GM19240 (cell line): ENCODE data around the gene SLC35F6.
"Not testable (repeated sequence)": the region's sequence is repeated elsewhere in the genome, so short reads cannot be mapped to it uniquely, and the experiment has no call there.

Source experiments
- DNase-seq: peaks from one replicate; pipeline ENCODE4 v3.0.0; 2011; ENCODE audit warnings: low spot score; ENCODE audit not compliant: insufficient read length

Gene SLC35F6

DNA sequence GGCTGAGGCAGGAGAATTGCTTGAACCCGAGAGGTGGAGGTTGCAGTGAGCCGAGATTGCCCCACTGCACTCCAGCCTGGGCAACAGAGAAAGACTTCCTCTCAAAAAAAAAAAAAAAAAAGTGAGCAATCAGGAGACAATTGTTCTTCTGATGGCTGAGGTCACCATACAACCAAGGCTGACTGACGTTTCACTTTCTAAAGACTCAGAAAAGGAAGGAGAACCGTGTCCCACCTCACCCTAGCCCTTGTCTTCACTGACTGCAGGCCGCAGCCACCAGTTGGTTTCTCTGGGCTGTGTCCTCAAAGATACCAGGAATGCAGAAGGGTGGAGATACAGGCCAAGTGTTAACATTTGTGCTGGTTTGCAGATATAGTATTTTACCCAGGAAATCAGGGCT, 7.7 kb upstream of the SLC35F6 start:
- DNase-seq: no peak

DNA sequence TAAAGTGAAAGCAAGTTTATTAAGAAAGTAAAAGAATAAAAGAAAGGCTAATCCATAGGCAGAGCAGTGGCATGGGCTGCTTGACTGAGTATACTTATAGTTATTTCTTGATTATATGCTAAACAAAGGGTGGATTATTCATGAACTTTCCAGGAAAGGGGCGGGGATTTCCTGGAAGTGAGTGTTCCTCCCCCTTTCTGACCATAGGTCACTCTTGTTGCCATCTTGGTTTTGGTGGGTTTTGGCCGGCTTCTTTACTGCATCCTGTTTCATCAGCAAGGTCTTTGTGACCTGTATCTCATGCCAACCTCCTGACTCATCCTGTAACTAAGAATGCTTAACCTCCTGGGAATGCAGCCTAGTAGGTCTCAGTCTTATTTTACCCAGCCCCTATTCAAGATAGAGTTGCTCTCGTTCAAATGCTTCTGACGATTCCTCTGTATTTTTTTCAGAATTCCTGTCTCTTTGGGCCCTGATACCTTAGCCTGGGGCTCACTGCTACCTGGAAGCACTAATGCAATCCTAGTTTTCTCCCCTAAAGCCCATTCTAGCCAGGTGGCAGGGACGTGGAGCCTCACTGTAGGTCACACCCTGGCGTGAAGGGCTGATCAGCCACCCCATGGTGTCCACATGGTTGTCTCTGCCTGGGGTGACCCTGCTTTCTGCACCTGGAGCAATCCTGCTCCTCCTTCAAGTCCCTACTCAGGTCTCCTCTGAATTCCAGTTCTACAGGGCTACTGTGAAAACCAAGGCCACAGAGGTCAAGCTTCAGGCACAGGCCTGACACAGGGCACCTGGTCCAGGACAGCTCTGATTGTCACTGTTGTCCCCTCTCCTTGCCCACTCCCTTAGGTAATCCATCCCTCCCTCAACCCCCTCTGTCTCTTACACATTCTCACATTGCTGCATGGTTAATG, 6.0 kb upstream of the SLC35F6 start:
- DNase-seq: no peak

DNA sequence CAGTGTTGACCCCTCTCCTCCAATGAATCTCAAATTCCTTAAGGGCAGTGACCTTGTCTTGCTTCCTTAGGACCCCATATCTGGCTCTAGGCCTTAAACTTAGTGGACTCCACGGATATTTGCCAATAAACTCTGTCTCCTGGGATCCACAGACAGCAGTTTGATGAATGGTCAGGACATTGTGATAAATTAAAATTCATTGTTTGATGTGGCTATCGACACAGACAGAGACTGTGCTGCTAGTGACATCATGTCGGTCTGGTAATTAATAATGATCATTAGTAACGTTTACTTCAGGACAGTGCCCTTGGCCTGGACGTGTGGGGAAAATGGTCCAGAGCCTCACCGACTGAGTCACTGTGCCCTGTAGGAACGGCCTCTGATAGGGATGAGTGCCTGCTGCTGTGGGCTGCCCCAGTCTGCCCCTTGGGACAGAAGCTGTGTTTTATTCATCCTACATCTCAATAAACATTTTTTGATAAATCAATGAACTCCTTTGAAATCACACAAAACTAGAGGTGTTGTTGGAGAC, 5.2 kb upstream of the SLC35F6 start:
- no peak for DNase-seq

DNA sequence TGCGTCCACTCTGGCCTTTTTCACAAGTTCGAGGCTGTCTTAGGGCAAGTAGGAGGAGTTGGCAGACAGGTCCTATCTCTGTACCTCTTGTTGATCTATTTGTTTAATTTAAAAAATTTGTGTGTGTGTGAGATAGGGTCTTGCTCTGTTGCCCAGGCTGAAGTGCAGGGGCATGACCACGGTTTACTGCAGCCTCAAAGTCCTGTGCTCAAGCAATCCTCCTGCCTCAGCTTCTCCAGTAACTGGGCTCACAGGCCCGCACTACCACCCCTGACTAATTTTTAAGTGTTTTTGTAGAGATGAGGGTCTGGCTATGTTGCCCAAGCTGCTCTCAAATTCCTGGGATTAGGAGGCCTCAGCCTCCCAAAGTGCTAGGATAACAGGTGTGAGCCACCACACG, 4.2 kb upstream of the SLC35F6 start:
- DNase-seq: no peak

DNA sequence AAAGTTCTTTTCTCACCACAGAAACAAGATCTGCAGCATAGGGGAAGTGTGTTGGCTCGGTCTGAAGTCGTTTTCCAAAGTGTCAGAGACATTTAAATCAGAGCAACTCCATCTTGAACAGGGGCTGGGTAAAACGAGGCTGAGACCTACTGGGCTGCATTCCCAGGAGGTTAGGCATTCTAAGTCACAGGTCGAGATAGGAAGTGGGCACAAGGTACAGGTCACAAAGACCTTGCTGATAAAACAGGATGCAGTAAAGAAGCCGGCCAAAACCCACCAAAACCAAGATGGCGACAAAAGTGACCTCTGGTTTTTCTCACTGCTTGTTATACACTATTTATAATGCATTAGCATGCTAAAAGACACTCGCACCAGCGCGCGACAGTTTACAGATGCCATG, 3.1 kb upstream of the SLC35F6 start:
- not testable (repeated sequence) for DNase-seq

DNA sequence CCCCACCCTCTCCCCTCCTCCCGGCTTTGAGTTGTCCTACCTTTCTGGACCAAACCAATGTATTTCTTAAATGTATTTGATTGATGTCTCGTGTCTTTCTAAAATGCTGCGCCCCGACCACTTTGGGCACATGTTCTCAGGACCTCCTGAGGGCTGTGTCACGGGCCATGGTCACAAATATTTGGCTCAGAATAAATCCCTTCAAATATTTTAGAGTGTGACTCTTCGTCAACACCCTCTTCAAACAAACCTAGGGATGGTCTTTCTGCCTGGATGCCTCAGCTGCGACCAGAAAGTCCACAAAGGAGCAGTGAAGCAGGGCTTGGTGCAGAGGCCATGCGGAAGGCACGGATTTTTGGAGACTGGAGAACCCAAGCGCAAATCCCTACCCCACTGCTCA, 1.1 kb upstream of the SLC35F6 start:
- no peak for DNase-seq

GRCh38 chr2:26764906-26765305, 822 bp downstream of the SLC35F6 start:
- DNase-seq: no peak

DNA sequence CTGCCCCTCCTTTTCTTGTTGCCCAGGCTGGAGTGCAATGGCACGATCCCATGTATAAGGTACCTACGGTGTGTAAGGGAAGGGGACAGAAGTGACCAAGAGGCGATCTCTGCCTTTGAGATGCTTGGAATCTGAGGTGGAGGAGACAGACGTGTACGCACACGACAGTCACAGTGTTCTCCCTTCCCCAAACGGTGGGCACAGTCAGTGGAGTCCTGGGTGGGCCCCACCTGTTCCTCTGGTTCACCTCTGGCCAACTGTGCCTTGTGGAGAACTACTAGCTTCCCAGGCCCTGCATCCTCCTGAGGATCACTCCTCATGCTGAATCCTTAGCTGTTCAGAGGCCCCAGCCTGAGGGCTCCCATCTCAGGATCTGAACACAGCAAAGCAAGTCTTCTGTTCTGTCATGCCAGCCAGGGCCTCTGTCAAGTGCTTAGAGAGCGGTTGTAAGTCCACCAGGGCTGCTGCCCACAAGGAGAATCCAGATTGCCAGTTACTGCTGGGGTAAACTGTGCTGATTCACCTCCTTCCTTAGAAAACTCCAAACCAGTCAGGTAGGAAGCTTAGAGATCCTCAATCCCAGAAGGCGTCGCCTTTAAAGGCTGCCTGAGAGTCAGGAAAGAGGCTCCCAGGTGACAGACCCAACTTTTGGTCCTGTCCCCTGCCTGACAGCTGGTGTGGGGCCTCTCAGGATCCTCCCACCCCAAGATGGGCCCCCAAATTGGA, 1.6 kb downstream of the SLC35F6 start:
- no peak for DNase-seq

- DNase-seq: no peak
These were observed 3.0 kb downstream of the SLC35F6 start for GRCh38 chr2:26767129-26767528.

GRCh38 chr2:26767894-26768487, 3.9 kb downstream of the SLC35F6 start:
- no peak for DNase-seq

DNA sequence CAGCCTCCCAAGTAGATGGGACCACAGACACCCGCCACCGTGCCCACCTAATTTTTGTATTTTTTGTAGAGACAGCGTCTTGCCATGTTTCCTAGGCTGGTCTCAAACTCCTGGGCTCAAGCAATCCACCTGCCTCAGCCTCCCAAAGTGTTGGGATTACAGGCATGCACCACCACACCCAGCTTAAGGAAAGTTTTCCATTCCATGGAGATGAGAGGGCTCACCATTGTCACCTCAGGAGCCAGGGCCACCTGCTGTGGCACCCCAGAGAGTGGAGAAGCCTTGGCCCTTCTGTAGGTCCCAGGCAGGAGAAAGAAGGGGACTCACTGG, 4.6 kb downstream of the SLC35F6 start:
- no peak for DNase-seq

DNA sequence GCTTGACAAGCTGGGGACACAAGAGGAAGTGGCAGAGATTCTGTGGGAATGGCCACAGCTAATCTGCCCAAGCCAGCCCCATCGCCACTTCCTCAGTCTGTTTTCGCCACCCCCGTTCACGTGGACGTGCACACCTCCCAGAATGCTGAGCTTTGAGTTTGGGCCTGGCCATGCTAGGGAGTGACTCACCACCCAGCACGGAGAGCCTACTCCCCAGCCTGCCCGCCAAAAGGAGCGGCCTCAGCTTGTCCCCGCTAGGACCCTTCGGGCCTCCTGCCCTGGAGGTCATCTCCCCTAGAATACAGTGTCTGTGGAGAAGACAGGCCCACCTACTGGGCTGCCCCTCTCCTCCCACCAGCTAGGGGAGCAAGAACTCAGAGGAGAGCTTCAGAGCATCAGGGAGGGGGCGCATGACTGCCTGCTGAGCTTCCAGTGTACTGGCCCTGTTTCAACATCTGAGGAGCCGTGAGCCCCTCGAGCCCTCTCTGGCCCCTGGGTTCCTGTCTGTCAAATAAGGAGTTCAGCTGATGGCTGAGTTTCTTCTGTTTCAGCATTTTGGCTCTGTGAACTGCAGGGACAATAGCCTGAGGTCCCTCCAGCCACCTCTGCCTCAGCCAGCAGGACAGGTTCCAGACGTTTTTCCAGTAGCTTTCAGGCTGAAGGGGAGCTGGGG, 5.1 kb downstream of the SLC35F6 start:
- DNase-seq: no peak

DNA sequence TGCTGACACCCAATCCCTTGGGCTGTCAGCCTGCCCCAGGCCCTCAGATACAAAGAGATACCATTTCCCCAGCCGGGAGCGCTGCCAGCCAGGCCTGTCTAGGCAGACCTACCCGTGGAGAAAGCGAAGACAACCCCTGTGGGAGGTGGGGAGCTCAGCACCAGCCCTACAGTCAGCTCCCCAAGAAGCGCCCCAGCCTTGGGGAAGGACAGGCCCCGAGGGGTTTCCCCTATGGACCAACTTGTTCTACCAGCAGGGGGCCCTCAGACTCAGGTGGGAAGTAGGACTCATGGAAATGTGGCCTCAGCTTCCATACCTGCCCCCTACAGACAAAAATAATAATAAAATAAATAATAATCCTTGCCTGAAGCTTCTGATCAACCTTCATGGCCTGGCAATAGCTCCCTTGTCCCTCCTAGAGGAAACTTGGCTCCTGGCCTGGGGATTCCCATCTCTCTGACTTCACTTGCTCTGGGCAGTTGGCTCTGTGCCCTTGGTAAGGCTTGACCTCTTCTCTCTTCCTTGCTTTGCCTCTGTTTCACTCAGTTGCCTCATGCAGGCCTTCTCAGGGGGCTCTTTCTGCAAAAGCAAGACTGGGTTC, 7.0 kb downstream of the SLC35F6 start:
- no peak for DNase-seq

GRCh38 chr2:26772064-26773001, 8.2 kb downstream of the SLC35F6 start:
- DNase-seq: no peak

DNA sequence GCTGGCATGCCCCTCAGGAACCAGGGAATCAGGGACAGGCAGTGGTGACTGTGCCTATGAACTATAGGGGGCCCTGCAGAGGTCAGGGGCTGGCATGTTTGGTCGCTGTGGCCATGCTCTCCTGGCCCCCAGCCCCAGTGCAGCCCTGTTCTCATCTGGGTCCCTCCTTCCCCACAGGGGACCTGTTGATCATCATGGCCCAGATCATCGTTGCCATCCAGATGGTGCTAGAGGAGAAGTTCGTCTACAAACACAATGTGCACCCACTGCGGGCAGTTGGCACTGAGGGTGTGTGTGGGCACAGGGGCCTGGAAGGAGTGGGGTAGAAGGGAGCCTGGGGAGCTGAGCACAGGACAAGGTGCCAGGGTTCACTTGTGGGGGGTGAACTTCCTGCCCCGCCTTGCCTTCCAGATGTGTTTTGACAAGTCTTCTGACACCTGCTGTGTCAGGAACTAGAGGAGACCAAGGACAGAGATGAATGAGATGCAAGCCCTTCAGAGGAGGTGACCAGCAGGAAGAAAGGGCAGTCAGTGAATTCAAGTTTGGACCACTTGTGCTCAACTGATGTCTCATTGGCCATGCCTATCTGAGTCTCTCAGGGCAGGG, 12.2 kb downstream of the SLC35F6 start:
- no peak for DNase-seq

GRCh38 chr2:26778098-26778497, 14.0 kb downstream of the SLC35F6 start:
- DNase-seq: no peak

- no peak for DNase-seq
These were observed 14.4 kb downstream of the SLC35F6 start for GRCh38 chr2:26778507-26778906.

DNA sequence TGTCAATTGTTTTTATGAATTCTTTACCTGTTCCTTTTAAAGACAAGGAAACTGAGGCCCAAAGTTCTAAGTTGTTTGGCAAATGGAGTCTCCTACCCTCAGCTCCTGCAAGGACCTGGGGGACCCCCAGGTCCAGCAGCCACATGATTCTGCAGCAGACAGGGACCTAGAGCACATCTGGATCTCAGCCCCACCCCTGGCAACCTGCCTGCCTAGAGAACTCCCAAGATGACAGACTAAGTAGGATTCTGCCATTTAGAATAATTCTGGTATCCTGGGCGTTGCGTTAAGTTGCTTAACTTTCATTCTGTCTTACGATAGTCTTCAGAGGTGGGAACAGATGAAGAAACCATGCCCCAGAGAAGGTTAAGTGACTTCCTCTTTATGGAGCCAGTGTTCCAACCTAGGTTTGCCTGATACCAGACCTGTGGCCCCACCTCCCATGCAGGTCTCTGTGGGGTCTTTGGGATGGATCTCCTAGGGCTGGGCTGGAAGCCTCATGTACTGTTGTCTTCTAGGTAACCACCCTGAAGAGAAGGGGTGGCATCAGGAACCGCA, 16.2 kb downstream of the SLC35F6 start:
- DNase-seq: no peak
